ENCODE data around the gene SLC38A1.

GRCh38 chr12:46238821-46239220 lies 30.0 kb downstream of the SLC38A1 start:
- no peak for TF ChIP-seq POLR2AphosphoS5 (IDR thresholded peaks at IDR 0.05; ENCODE audit: low read depth, low read length)
- no peak for TF ChIP-seq TAF1 (IDR thresholded peaks at IDR 0.05; ENCODE audit: borderline replicate concordance, insufficient read depth, low read length)
- no peak for TF ChIP-seq REST (IDR thresholded peaks at IDR 0.05; ENCODE audit: insufficient read depth in 1 of 2, low read depth in 2 of 2, low read length in 2 of 2)
- TF ChIP-seq SIN3A (IDR thresholded peaks at IDR 0.05; ENCODE audit: borderline replicate concordance, insufficient read depth, low read length), result no peak
- TF ChIP-seq FOXP2 (optimal IDR thresholded peaks at IDR 0.05; ENCODE audit: borderline replicate concordance, extremely low read depth, extremely low read length, insufficient read depth), result no peak
